AG09319 (cell line): ENCODE data around the gene TLCD2.
"Not testable (repeated sequence)": the region's sequence is repeated elsewhere in the genome, so short reads cannot be mapped to it uniquely, and the experiment has no call there.

ENCODE experiments used
- DNase-seq: peaks from one replicate; pipeline ENCODE4 v3.0.0-alpha.2; 2010; ENCODE audit warnings: low read depth; ENCODE audit errors: extremely low read depth
- CTCF ChIP-seq: IDR thresholded peaks from 2 replicates; pipeline ENCODE4 v1.5.1; 2011; ENCODE audit warnings: low read depth, mild to moderate bottlenecking, inconsistent platforms, low read length, moderate library complexity

Gene TLCD2

GRCh38 chr17:1658100-1658499 is 52.1 kb downstream of the TLCD2 start:
- no peak for TF ChIP-seq CTCF
- no peak for DNase-seq

DNA sequence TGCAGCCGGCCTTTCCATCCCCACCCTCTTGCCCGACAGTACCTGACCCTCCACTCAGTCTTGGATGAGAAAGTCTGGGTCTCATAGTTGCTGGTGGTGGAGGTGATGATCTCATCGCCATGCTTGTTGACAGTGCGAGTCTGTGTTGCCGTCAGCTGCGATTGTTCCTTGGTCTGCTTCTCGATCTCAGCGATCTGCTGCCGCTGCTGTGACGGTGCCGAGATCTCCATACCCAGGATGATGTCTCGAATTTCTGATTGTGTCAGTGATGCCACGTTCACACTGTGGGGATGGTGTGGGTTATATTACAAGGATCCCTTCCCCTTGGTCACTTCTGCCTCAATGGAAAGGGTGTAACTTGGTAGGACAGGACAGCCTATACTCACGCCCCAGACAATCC is 56.4 kb downstream of the TLCD2 start:
- TF ChIP-seq CTCF, result no peak

GRCh38 chr17:1652794-1653193 is 57.4 kb downstream of the TLCD2 start:
- DNase-seq, result not testable (repeated sequence)

More for the DNA sequence above, 56.4 kb downstream of the TLCD2 start:
- DNase-seq, result no peak
